ENCODE results near the gene PRPF40A. TPM values are rescaled to one million over a fixed set of nuclear protein-coding genes. Genes with fewer than 3 reads are reported as not detected.

Gene PRPF40A
- total and polyA plus RNA-seq, 10 of the 15 experiments (the other 5 are each of a cell fraction or from before 2014, with no cell fraction given) = 97.8 to 197 (median 144) TPM

DNA sequence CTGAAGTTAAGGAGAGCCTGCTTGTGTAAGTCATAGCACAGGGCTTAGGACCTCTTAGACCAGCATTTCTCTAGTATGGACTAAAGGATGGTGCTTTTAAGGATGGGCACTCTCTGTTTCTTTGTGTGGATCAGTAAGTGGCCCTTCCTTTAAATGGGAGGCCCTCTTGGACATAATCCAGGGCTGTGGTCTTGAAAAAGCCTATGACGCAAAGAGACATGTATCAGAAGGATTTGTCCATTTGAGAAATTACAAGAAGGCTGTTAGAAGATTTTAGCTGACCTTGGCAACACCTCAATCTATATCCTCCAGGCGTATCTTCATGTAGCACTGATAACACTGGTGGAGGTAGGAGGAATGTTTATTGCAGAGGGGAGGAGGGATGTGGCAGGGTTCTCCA is 79.2 kb downstream of the PRPF40A start:
- no peaks in the 10 kb centered on the region; a peak in 1 of 4 replicates for H3K36me3 ChIP-seq (ENCODE audit: control insufficient read depth in 2 of 2, insufficient read depth in 2 of 2, low read length in 1 of 2)
- TF ChIP-seq HDAC2 (IDR thresholded peaks at IDR 0.05) = no peak
- in situ Hi-C loops (cut with MboI) = no loop called here
- H3K4me1 ChIP-seq (ENCODE audit: control insufficient read depth, insufficient read depth, low read length) = no peaks in the 10 kb centered on the region
- ChIA-PET RAD21 (ENCODE audit: unreplicated experiment) (interaction anchor here (0.8 kb wide), 1 partner anchor 449 kb away, joined by 3 read pairs; no protein-coding TSS in a partner anchor), CTCF (interaction anchor here (1.1 to 1.2 kb wide), 3 partner anchors 11 to 448 kb away, joined by 3 to 4 read pairs (median 3); no protein-coding TSS in a partner anchor), SMC1A (ENCODE audit: uncharacterized antibody, unreplicated experiment) (interaction anchor here (0.6 to 1.8 kb wide), 3 partner anchors 10 to 502 kb away, joined by 3 to 5 read pairs (median 5); partner anchors contain the start of gene STAM2), POLR2A (interaction anchor here (1.0 kb wide), 1 partner anchor 10 kb away, joined by 3 read pairs; no protein-coding TSS in a partner anchor)
- no peak overlapping the region for H3K9ac ChIP-seq (ENCODE audit: control insufficient read depth, insufficient read depth, low read length)
- no peaks in the 10 kb centered on the region for H3K79me2 ChIP-seq (ENCODE audit: control insufficient read depth, insufficient read depth, low read length)
- 91% methylated on average over 2 of the region's 2 CpGs for WGBS (ENCODE audit: insufficient coverage, insufficient replicate concordance, low lambda C conversion rate, missing lambda C conversion rate)
- no peak overlapping the region for H3K4me3 ChIP-seq
- ATAC-seq = no peak
- DNase-seq (ENCODE audit: low read depth, low spot score) = no peak
- no peak overlapping the region for H3K27ac ChIP-seq (ENCODE audit: control insufficient read depth, insufficient read depth)
- no peak for FAIRE-seq
- intact Hi-C loops (cut with micrococcal nuclease; ENCODE audit: unreplicated experiment) = loop anchor here (5.0 kb wide), 2 partner anchors 171 to 301 kb away; partner anchors contain the start of gene FMNL2
- no peaks in the 10 kb centered on the region for H4K20me1 ChIP-seq (ENCODE audit: control insufficient read depth, insufficient read depth)
- BruUV-seq (replicated peaks) = no TSS peak
- H2AFZ ChIP-seq (ENCODE audit: control insufficient read depth, low read depth, low read length) = no peak overlapping the region
- H3K9me3 ChIP-seq (replicated peaks; ENCODE audit: control insufficient read depth, insufficient read depth, low read length) = no peaks in the 10 kb centered on the region
- no peak overlapping the region for H3K4me2 ChIP-seq (ENCODE audit: control insufficient read depth, insufficient read depth)
- H3K27me3 ChIP-seq (replicated peaks in 1 of 2; ENCODE audit: control insufficient read depth in 2 of 2, insufficient read depth in 2 of 2, low read length in 1 of 2) = no peaks in the 10 kb centered on the region

DNA sequence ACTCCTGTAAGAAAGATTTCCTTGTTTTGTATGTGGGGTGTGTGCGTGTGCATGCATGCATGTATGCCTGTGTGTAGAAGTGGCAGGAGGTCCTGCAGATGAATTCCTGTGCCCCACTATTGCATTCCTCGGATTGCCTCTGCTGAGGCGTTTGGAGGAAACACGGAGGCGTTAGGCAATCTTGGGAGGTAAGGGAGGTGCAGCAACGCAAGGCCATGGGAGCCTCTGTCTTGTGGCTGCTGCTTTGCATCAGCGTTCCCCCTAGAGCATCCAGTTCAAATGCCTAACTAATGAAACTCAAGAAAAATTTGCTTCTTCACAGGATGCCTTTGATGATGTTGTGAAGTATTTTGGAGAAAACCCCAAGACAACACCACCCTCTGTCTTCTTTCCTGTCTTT is 80.0 kb downstream of the PRPF40A start:
- Histone ChIP-seq H3K9me3 (replicated peaks; ENCODE audit: control insufficient read depth, insufficient read depth, low read length) (no peaks in the 10 kb centered on the region), H3K36me3 (ENCODE audit: control insufficient read depth in 2 of 2, insufficient read depth in 2 of 2, low read length in 1 of 2) (no peaks in the 10 kb centered on the region; a peak in 1 of 4 replicates), H3K27ac (ENCODE audit: control insufficient read depth, insufficient read depth) (no peak overlapping the region), H3K4me2 (ENCODE audit: control insufficient read depth, insufficient read depth) (no peak overlapping the region), H4K20me1 (ENCODE audit: control insufficient read depth, insufficient read depth) (no peaks in the 10 kb centered on the region), H3K4me1 (ENCODE audit: control insufficient read depth, insufficient read depth, low read length) (no peaks in the 10 kb centered on the region), H3K79me2 (ENCODE audit: control insufficient read depth, insufficient read depth, low read length) (no peaks in the 10 kb centered on the region), H3K27me3 (replicated peaks in 1 of 2; ENCODE audit: control insufficient read depth in 2 of 2, insufficient read depth in 2 of 2, low read length in 1 of 2) (no peaks in the 10 kb centered on the region), H3K4me3 (no peak overlapping the region), H3K9ac (ENCODE audit: control insufficient read depth, insufficient read depth, low read length) (no peak overlapping the region), H2AFZ (ENCODE audit: control insufficient read depth, low read depth, low read length) (no peak overlapping the region)
- ChIA-PET RAD21 (ENCODE audit: unreplicated experiment) (no interaction called here), CTCF (interaction anchor here (1.1 to 1.2 kb wide), 3 partner anchors 10 to 448 kb away, joined by 3 to 4 read pairs (median 3); no protein-coding TSS in a partner anchor), POLR2A (no interaction called here), SMC1A (ENCODE audit: uncharacterized antibody, unreplicated experiment) (interaction anchor here (1.6 to 1.8 kb wide), 2 partner anchors 10 to 462 kb away, joined by 5 read pairs; partner anchors contain the start of gene STAM2)
- FAIRE-seq (no peak), DNase-seq (ENCODE audit: low read depth, low spot score) (no peak), ATAC-seq (no peak)
- WGBS (ENCODE audit: insufficient coverage, insufficient replicate concordance, low lambda C conversion rate, missing lambda C conversion rate) = 61% methylated on average over 7 of the region's 7 CpGs
- in situ Hi-C loops (cut with MboI) (no loop called here), intact Hi-C loops (cut with micrococcal nuclease; ENCODE audit: unreplicated experiment) (loop anchor here (5.0 kb wide), 2 partner anchors 170 to 300 kb away; partner anchors contain the start of gene FMNL2)
- no TSS peak for BruUV-seq (replicated peaks)
- TF ChIP-seq PML (IDR thresholded peaks at IDR 0.05; ENCODE audit: low read length) (no peak), NRF1 (conservative IDR thresholded peaks at IDR 0.05; ENCODE audit: low read depth, low read length) (no peak)

Data from GM12878 (cell line).